Measurements from ENCODE around the gene GOLPH3L. TPM values are rescaled to one million over a fixed set of nuclear protein-coding genes. Genes with fewer than 3 reads are reported as not detected.
"Not testable (repeated sequence)": the region's sequence is repeated elsewhere in the genome, so short reads cannot be mapped to it uniquely, and the experiment has no call there.

GOLPH3L gene
- polyA plus RNA-seq, 4 donors: 30.4 to 43.7 (median 40.7) TPM

GRCh38 chr1:150661156-150661555 lies 35.8 kb downstream of the GOLPH3L start:
- DNase-seq (ENCODE audit: low read depth in 4 of 4, low spot score in 3 of 4): no peak

- DNase-seq (ENCODE audit: low read depth in 4 of 4, low spot score in 3 of 4): no peak
These were observed 36.4 kb downstream of the GOLPH3L start for GRCh38 chr1:150660584-150660983.

- not testable (repeated sequence) for DNase-seq (ENCODE audit: low read depth in 4 of 4, low spot score in 3 of 4)
These were observed 39.9 kb downstream of the GOLPH3L start for GRCh38 chr1:150657064-150657463.

- DNase-seq (ENCODE audit: low read depth in 4 of 4, low spot score in 3 of 4): not testable (repeated sequence)
These were observed 42.3 kb downstream of the GOLPH3L start for GRCh38 chr1:150654635-150655034.

GRCh38 chr1:150650193-150650592 lies 46.8 kb downstream of the GOLPH3L start:
- no peak for DNase-seq (ENCODE audit: low read depth in 4 of 4, low spot score in 3 of 4)

- no peak for DNase-seq (ENCODE audit: low read depth in 4 of 4, low spot score in 3 of 4)
These were observed 47.4 kb downstream of the GOLPH3L start for GRCh38 chr1:150649441-150650075.

GRCh38 chr1:150642296-150642695 lies 54.7 kb downstream of the GOLPH3L start:
- DNase-seq (ENCODE audit: low read depth in 4 of 4, low spot score in 3 of 4): no peak

- not testable (repeated sequence) for DNase-seq (ENCODE audit: low read depth in 4 of 4, low spot score in 3 of 4)
These were observed 55.7 kb downstream of the GOLPH3L start for GRCh38 chr1:150641126-150641815.

- DNase-seq (ENCODE audit: low read depth in 4 of 4, low spot score in 3 of 4): not testable (repeated sequence)
These were observed 58.5 kb downstream of the GOLPH3L start for GRCh38 chr1:150638430-150638829.

- DNase-seq (ENCODE audit: low read depth in 4 of 4, low spot score in 3 of 4): not testable (repeated sequence)
These were observed 61.9 kb downstream of the GOLPH3L start for GRCh38 chr1:150634839-150635622.

GRCh38 chr1:150629115-150629928 lies 67.6 kb downstream of the GOLPH3L start, which contains the start of gene ENSA:
Gene ENSA (minus strand): TSS chr1:150629612. CDS start chr1:150629470, 142 bp downstream.
- DNase-seq (ENCODE audit: low read depth in 4 of 4, low spot score in 3 of 4): peak; percentile 96 to 99 (median 98)

GRCh38 chr1:150628766-150629114 lies 68.2 kb downstream of the GOLPH3L start:
- no peak for DNase-seq (ENCODE audit: low read depth in 4 of 4, low spot score in 3 of 4)

- DNase-seq (ENCODE audit: low read depth in 4 of 4, low spot score in 3 of 4): no peak
These were observed 69.0 kb downstream of the GOLPH3L start for GRCh38 chr1:150627826-150628410.

GRCh38 chr1:150626150-150626549 lies 70.8 kb downstream of the GOLPH3L start:
- DNase-seq (ENCODE audit: low read depth in 4 of 4, low spot score in 3 of 4): no peak

GRCh38 chr1:150624546-150624945 lies 72.4 kb downstream of the GOLPH3L start:
- not testable (repeated sequence) for DNase-seq (ENCODE audit: low read depth in 4 of 4, low spot score in 3 of 4)

- DNase-seq (ENCODE audit: low read depth in 4 of 4, low spot score in 3 of 4): not testable (repeated sequence)
These were observed 72.8 kb downstream of the GOLPH3L start for GRCh38 chr1:150624134-150624533.

GRCh38 chr1:150622303-150622975 lies 74.5 kb downstream of the GOLPH3L start:
- no peak for DNase-seq (ENCODE audit: low read depth in 4 of 4, low spot score in 3 of 4)

- no peak for DNase-seq (ENCODE audit: low read depth in 4 of 4, low spot score in 3 of 4)
These were observed 75.3 kb downstream of the GOLPH3L start for GRCh38 chr1:150621497-150622302.

- DNase-seq (ENCODE audit: low read depth in 4 of 4, low spot score in 3 of 4): no peak
These were observed 76.0 kb downstream of the GOLPH3L start for GRCh38 chr1:150620919-150621318.

Data from left renal pelvis (tissue), 4 donors.